Ishikawa (cell line): ENCODE measurements around the gene MADD.

Experiments
- CEBPB ChIP-seq: IDR thresholded peaks from 2 replicates; pipeline ENCODE4 v1.6.1; 2012
- CREB1 ChIP-seq: IDR thresholded peaks from 2 replicates; pipeline ENCODE4 v1.6.1; 2012; ENCODE audit warnings: low read depth
- EGR1 ChIP-seq: IDR thresholded peaks from 2 replicates; pipeline ENCODE4 v1.6.1; 2012
- EP300 ChIP-seq: IDR thresholded peaks from 2 replicates; pipeline ENCODE4 v1.6.1; 2012; ENCODE audit warnings: borderline replicate concordance
- FOXM1 ChIP-seq: IDR thresholded peaks from 2 replicates; pipeline ENCODE4 v1.6.1; 2012; ENCODE audit warnings: low read depth, borderline replicate concordance
- NFIC ChIP-seq: IDR thresholded peaks from 2 replicates; pipeline ENCODE4 v1.6.1; 2012
- RAD21 ChIP-seq: IDR thresholded peaks from 2 replicates; pipeline ENCODE4 v1.6.1; 2012; ENCODE audit warnings: low read depth
- TAF1 ChIP-seq: IDR thresholded peaks from 2 replicates; pipeline ENCODE4 v1.6.1; 2012; ENCODE audit warnings: low read depth, mild to moderate bottlenecking
- TCF12 ChIP-seq: IDR thresholded peaks from 2 replicates; pipeline ENCODE4 v1.6.1; 2012; ENCODE audit warnings: low read depth
- TEAD4 ChIP-seq: IDR thresholded peaks from 2 replicates; pipeline ENCODE4 v1.6.1; 2012
- YY1 ChIP-seq: IDR thresholded peaks from 2 replicates; pipeline ENCODE4 v1.6.1; 2012; ENCODE audit warnings: low read depth
- ZBTB7A ChIP-seq: IDR thresholded peaks from 2 replicates; pipeline ENCODE4 v1.6.1; 2012; ENCODE audit warnings: low read depth
- TF ChIP-seq, protein P1 (sequence below): IDR thresholded peaks from 2 replicates; pipeline ENCODE4 v1.6.1; 2012
- TF ChIP-seq, protein P2 (sequence below): IDR thresholded peaks from 2 replicates; pipeline ENCODE4 v1.6.1; 2012
- TF ChIP-seq, protein P3 (sequence below): IDR thresholded peaks from 2 replicates; pipeline ENCODE4 v1.6.1; 2012; ENCODE audit warnings: low read depth, mild to moderate bottlenecking

MADD gene

GRCh38 chr11:47353978-47354774 lies 84.2 kb downstream of the MADD start:
- TF ChIP-seq, protein P1, sequence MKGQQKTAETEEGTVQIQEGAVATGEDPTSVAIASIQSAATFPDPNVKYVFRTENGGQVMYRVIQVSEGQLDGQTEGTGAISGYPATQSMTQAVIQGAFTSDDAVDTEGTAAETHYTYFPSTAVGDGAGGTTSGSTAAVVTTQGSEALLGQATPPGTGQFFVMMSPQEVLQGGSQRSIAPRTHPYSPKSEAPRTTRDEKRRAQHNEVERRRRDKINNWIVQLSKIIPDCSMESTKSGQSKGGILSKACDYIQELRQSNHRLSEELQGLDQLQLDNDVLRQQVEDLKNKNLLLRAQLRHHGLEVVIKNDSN: no peak
- TF ChIP-seq YY1 (no peak), EP300 (no peak), TCF12 (no peak), NFIC (no peak), EGR1 (no peak), TEAD4 (no peak), RAD21 (no peak), FOXM1 (no peak), CEBPB (no peak)
- TF ChIP-seq, protein P2, sequence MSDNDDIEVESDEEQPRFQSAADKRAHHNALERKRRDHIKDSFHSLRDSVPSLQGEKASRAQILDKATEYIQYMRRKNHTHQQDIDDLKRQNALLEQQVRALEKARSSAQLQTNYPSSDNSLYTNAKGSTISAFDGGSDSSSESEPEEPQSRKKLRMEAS: no peak

DNA sequence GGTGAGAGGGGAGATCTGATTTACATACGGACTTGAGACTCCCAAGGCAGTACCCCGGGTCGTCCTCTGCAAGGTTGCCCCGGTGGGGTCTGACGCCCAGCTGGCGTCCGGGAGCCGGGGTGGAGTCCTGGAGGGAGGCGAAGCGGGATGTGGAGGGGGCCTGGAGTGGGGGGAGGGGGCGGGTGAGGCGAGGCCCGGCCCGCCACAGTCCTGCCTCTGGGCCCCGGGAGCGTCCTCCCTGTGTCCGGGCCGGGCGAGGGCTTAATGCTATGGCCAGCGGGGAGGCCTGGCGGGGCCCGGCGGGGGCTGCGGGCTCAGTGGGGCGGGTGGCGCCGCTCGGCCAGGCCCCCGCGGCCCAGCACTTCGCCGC lies 85.0 kb downstream of the MADD start:
- TF ChIP-seq, protein P1: no peak
- TF ChIP-seq NFIC (no peak), TAF1 (no peak), CREB1 (no peak), ZBTB7A (no peak), CEBPB (no peak), FOXM1 (no peak), EGR1 (no peak), TCF12 (no peak), TEAD4 (no peak), RAD21 (no peak), YY1 (no peak)
- TF ChIP-seq, protein P2: no peak
- TF ChIP-seq, protein P3, sequence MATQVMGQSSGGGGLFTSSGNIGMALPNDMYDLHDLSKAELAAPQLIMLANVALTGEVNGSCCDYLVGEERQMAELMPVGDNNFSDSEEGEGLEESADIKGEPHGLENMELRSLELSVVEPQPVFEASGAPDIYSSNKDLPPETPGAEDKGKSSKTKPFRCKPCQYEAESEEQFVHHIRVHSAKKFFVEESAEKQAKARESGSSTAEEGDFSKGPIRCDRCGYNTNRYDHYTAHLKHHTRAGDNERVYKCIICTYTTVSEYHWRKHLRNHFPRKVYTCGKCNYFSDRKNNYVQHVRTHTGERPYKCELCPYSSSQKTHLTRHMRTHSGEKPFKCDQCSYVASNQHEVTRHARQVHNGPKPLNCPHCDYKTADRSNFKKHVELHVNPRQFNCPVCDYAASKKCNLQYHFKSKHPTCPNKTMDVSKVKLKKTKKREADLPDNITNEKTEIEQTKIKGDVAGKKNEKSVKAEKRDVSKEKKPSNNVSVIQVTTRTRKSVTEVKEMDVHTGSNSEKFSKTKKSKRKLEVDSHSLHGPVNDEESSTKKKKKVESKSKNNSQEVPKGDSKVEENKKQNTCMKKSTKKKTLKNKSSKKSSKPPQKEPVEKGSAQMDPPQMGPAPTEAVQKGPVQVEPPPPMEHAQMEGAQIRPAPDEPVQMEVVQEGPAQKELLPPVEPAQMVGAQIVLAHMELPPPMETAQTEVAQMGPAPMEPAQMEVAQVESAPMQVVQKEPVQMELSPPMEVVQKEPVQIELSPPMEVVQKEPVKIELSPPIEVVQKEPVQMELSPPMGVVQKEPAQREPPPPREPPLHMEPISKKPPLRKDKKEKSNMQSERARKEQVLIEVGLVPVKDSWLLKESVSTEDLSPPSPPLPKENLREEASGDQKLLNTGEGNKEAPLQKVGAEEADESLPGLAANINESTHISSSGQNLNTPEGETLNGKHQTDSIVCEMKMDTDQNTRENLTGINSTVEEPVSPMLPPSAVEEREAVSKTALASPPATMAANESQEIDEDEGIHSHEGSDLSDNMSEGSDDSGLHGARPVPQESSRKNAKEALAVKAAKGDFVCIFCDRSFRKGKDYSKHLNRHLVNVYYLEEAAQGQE: no peak

DNA sequence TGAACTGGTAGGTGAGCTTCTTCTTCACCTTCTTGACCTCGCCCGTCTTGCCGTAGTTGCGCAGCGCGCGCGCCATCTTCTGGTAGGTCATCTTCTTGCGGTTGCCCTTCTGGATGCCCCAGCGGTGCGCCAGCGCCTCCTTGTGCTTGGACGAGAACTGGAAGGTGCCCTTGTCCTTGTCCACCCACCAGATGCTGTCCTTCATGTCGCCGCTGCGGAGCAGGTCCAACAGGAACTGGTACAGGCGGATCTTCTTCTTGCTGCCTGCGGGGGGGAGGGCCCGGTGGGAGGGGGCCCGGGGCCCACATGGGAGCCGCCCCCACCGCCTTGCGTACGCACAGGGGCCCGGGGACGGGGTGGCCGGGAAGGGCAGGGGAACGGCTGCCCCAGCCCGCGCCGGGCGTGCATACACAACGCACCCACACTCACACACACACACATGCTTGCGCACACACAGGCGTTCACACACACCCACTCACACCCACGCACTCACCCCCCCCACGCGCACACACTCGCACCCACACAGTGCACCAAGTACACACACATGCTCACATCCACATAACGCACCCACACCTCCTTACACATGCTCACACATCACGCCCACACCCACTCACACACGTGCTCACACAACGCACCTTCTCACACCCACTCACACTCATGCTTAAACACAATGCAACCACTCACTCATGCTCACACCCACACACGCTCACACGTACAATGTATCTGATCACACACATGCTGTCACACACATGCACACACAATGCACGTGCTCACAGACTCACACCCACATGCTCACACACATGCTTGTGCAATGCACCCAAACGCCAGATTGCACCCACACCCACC lies 85.6 kb downstream of the MADD start:
- TF ChIP-seq NFIC (no peak), CREB1 (no peak), TAF1 (no peak), TCF12 (peak; percentile 72; the same call in 1 of the 2 replicates), TEAD4 (peak; percentile 15; the same call in 1 of the 2 replicates), YY1 (peak; percentile 65; the same call in 1 of the 2 replicates), ZBTB7A (no peak), CEBPB (no peak), RAD21 (peak; percentile 99), EGR1 (peak; percentile 59), EP300 (no peak), FOXM1 (no peak)
- TF ChIP-seq, protein P1: peak; percentile 21; the same call in 1 of the 2 replicates
- TF ChIP-seq, protein P2: peak; percentile 35; the same call in 1 of the 2 replicates
- TF ChIP-seq, protein P3: no peak

DNA sequence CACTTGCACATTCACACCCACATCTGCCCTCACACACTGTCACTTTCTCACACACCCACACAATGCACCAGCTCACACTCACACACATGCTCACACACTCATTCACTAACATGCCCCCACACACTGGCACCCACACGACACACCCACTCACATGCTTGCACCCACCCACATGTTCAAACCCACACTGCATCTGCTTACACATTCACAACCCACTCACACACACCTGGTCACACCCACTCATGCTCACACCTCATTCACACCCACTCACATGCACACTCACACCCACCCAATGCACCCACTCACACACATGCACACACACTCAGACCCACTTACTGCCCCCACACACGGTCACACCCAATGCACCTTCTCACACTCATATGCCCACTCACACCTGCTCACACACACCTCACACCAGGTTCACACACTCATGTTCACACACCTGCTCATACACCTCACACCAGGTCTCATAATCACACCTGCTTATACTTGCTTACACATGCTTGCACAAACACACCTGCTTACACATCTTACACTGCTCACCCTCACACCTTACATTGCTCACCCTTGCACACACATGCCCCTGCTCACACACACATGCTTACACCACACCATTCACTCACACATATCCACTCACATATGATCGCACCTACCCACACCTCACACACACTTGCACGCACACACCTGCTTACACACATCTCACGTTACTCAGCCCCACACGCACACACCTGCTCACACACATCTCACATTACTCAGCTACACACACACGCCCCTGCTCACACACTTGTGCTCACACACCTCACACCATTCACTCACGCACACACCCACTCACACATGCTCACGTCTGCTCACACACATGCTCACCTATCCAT lies 86.4 kb downstream of the MADD start:
- no peak for TF ChIP-seq TEAD4
- no peak for TF ChIP-seq NFIC
- no peak for TF ChIP-seq TCF12
